ENCODE measurements around the gene AGPAT3.

Gene AGPAT3

GRCh38 chr21:43940329-43941050, 75.5 kb downstream of the AGPAT3 start:
- DNase-seq: no peak

GRCh38 chr21:43942201-43942600, 77.2 kb downstream of the AGPAT3 start:
- DNase-seq: no peak

- DNase-seq: no peak
Observed at GRCh38 chr21:43942621-43943020, 77.6 kb downstream of the AGPAT3 start.

GRCh38 chr21:43943512-43944077, 78.6 kb downstream of the AGPAT3 start:
- DNase-seq: no peak

- no peak for DNase-seq
Observed at GRCh38 chr21:43944078-43944633, 79.1 kb downstream of the AGPAT3 start.

GRCh38 chr21:43944757-43945156, 79.7 kb downstream of the AGPAT3 start:
- no peak for DNase-seq

- DNase-seq: no peak
Observed at GRCh38 chr21:43948740-43949498, 83.9 kb downstream of the AGPAT3 start.

- no peak for DNase-seq
Observed at GRCh38 chr21:43949499-43950208, 84.6 kb downstream of the AGPAT3 start.

GRCh38 chr21:43950481-43950880, 85.5 kb downstream of the AGPAT3 start:
- DNase-seq: no peak

- no peak for DNase-seq
Observed at GRCh38 chr21:43950936-43951335, 85.9 kb downstream of the AGPAT3 start.

- no peak for DNase-seq
Observed at GRCh38 chr21:43951911-43952703, 87.1 kb downstream of the AGPAT3 start.

GRCh38 chr21:43953021-43953420, 88.0 kb downstream of the AGPAT3 start:
- no peak for DNase-seq

- no peak for DNase-seq
Observed at GRCh38 chr21:43954042-43954441, 89.0 kb downstream of the AGPAT3 start.

GRCh38 chr21:43954896-43955295, 89.9 kb downstream of the AGPAT3 start:
- no peak for DNase-seq

GRCh38 chr21:43956019-43956669, 91.1 kb downstream of the AGPAT3 start:
- DNase-seq: no peak

- DNase-seq: no peak
Observed at GRCh38 chr21:43956670-43957035, 91.6 kb downstream of the AGPAT3 start.

GRCh38 chr21:43957128-43957571, 92.1 kb downstream of the AGPAT3 start:
- no peak for DNase-seq

GRCh38 chr21:43957611-43958362, 92.8 kb downstream of the AGPAT3 start:
- DNase-seq: no peak

- DNase-seq: no peak
Observed at GRCh38 chr21:43958364-43959158, 93.5 kb downstream of the AGPAT3 start.

Measured in NCI-H526 treated with DMSO at 0.1 percent for 48 hours (cell line).